Measurements from ENCODE around the gene BSN.

The BSN gene

GRCh38 chr3:49719214-49719884 lies 165.1 kb downstream of the BSN start, which contains the start of gene AMIGO3:
Gene AMIGO3 (minus strand): TSS chr3:49719684. CDS start chr3:49719465, 219 bp downstream.
- DNase-seq: peak; percentile 97
